Measurements from ENCODE around the gene FSTL3. TPM values are rescaled to one million over a fixed set of nuclear protein-coding genes. Genes with fewer than 3 reads are reported as not detected.

FSTL3 gene
- total RNA-seq, 1 donor, result 49.2 TPM

GRCh38 chr19:658059-658839 lies 17.9 kb upstream of the FSTL3 start:
- TF ChIP-seq CTCF (IDR thresholded peaks at IDR 0.05; ENCODE audit: insufficient read depth, low read depth, low read length), result no peak
- H3K4me3 ChIP-seq (ENCODE audit: low read depth, low read length), result no peak overlapping the region
- no peak for DNase-seq (ENCODE audit: low read depth)

GRCh38 chr19:658916-659839 lies 17.0 kb upstream of the FSTL3 start:
- no peak overlapping the region for H3K4me3 ChIP-seq (ENCODE audit: low read depth, low read length)
- TF ChIP-seq CTCF (IDR thresholded peaks at IDR 0.05; ENCODE audit: insufficient read depth, low read depth, low read length), result no peak
- DNase-seq (ENCODE audit: low read depth), result peak; percentile 78

- DNase-seq (ENCODE audit: low read depth), result no peak
- no peak for TF ChIP-seq CTCF (IDR thresholded peaks at IDR 0.05; ENCODE audit: insufficient read depth, low read depth, low read length)
- H3K4me3 ChIP-seq (ENCODE audit: low read depth, low read length), result peak overlapping the region; percentile 89
These were observed 15.3 kb upstream of the FSTL3 start for GRCh38 chr19:660793-661426.

GRCh38 chr19:661427-662196 lies 14.6 kb upstream of the FSTL3 start:
- no peak for TF ChIP-seq CTCF (IDR thresholded peaks at IDR 0.05; ENCODE audit: insufficient read depth, low read depth, low read length)
- H3K4me3 ChIP-seq (ENCODE audit: low read depth, low read length), result peak overlapping the region; percentile 89
- no peak for DNase-seq (ENCODE audit: low read depth)

- H3K4me3 ChIP-seq (ENCODE audit: low read depth, low read length), result peak overlapping the region; percentile 89
- TF ChIP-seq CTCF (IDR thresholded peaks at IDR 0.05; ENCODE audit: insufficient read depth, low read depth, low read length), result no peak
- DNase-seq (ENCODE audit: low read depth), result peak; percentile 58
These were observed 13.8 kb upstream of the FSTL3 start for GRCh38 chr19:662207-662961.
